Measurements from ENCODE around the gene COPS6. TPM values are rescaled to one million over a fixed set of nuclear protein-coding genes. Genes with fewer than 3 reads are reported as not detected.

The COPS6 gene
- total RNA-seq, 1 experiment from 2014 or later, result 182 TPM

DNA sequence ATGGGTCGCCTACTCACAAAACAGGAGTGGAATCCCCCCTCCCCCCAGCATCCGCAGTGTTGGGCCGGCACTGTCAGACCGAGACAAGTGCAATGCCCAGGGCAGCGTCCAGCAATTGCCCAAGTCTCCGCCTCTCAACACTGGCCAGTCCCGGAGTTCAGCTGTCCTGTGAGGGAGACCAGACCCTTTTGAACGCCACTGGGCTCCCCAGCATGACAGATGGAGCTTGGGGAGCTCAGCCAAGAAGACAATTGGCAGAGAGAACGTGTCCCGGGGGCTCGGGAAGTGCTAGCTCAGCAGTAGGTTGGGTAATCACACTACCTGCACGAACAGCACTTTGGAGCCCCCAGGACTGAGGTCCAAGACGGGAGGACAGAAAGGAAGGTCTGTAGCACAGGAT, 4.7 kb downstream of the COPS6 start:
- intact Hi-C loops (cut with micrococcal nuclease; ENCODE audit: unreplicated experiment), result no loop called here
- POLR2A ChIA-PET, result no interaction called here
- Histone ChIP-seq H3K27me3 (ENCODE audit: control insufficient read depth, insufficient read depth, low read length) (no peaks in the 10 kb centered on the region), H3K4me1 (ENCODE audit: control insufficient read depth, insufficient read depth, low read length) (peaks cover 23% of the 10 kb centered on the region), H3K27ac (ENCODE audit: low read length) (peak overlapping the region; percentile 52; the same call in 1 of the 2 replicates), H3K9me3 (ENCODE audit: control insufficient read depth, insufficient read depth, low read depth, low read length) (no peaks in the 10 kb centered on the region), H3K4me3 (ENCODE audit: low read depth in 2 of 2, low read length in 2 of 2) (no peak overlapping the region), H3K36me3 (ENCODE audit: control insufficient read depth, insufficient read depth, low read length) (peaks cover 41% of the 10 kb centered on the region)
- DNase-seq (ENCODE audit: low read depth, low spot score) (no peak), ATAC-seq (peak; percentile 23)
- TF ChIP-seq TCF7L2 (IDR thresholded peaks at IDR 0.05; ENCODE audit: low read depth, low read length) (no peak), POLR2AphosphoS5 (IDR thresholded peaks at IDR 0.05; ENCODE audit: low read depth, low read length) (no peak), SIN3A (IDR thresholded peaks at IDR 0.05; ENCODE audit: borderline replicate concordance, insufficient read depth, low read depth, low read length) (no peak)
- TF ChIP-seq, protein P1, sequence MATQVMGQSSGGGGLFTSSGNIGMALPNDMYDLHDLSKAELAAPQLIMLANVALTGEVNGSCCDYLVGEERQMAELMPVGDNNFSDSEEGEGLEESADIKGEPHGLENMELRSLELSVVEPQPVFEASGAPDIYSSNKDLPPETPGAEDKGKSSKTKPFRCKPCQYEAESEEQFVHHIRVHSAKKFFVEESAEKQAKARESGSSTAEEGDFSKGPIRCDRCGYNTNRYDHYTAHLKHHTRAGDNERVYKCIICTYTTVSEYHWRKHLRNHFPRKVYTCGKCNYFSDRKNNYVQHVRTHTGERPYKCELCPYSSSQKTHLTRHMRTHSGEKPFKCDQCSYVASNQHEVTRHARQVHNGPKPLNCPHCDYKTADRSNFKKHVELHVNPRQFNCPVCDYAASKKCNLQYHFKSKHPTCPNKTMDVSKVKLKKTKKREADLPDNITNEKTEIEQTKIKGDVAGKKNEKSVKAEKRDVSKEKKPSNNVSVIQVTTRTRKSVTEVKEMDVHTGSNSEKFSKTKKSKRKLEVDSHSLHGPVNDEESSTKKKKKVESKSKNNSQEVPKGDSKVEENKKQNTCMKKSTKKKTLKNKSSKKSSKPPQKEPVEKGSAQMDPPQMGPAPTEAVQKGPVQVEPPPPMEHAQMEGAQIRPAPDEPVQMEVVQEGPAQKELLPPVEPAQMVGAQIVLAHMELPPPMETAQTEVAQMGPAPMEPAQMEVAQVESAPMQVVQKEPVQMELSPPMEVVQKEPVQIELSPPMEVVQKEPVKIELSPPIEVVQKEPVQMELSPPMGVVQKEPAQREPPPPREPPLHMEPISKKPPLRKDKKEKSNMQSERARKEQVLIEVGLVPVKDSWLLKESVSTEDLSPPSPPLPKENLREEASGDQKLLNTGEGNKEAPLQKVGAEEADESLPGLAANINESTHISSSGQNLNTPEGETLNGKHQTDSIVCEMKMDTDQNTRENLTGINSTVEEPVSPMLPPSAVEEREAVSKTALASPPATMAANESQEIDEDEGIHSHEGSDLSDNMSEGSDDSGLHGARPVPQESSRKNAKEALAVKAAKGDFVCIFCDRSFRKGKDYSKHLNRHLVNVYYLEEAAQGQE (IDR thresholded peaks at IDR 0.05; ENCODE audit: insufficient read depth in 1 of 2, low read depth in 2 of 2, low read length in 1 of 2), result no peak
- TF ChIP-seq, protein P2, sequence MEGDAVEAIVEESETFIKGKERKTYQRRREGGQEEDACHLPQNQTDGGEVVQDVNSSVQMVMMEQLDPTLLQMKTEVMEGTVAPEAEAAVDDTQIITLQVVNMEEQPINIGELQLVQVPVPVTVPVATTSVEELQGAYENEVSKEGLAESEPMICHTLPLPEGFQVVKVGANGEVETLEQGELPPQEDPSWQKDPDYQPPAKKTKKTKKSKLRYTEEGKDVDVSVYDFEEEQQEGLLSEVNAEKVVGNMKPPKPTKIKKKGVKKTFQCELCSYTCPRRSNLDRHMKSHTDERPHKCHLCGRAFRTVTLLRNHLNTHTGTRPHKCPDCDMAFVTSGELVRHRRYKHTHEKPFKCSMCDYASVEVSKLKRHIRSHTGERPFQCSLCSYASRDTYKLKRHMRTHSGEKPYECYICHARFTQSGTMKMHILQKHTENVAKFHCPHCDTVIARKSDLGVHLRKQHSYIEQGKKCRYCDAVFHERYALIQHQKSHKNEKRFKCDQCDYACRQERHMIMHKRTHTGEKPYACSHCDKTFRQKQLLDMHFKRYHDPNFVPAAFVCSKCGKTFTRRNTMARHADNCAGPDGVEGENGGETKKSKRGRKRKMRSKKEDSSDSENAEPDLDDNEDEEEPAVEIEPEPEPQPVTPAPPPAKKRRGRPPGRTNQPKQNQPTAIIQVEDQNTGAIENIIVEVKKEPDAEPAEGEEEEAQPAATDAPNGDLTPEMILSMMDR (IDR thresholded peaks at IDR 0.05), result no peak
- BruUV-seq (replicated peaks), result no TSS peak
- in situ Hi-C loops (cut with HindIII; ENCODE audit: low pct_unique_long_range_greater_than_20kb, low sequenced_read_pairs), result no loop called here
- CTCF ChIA-PET, result no interaction called here

DNA sequence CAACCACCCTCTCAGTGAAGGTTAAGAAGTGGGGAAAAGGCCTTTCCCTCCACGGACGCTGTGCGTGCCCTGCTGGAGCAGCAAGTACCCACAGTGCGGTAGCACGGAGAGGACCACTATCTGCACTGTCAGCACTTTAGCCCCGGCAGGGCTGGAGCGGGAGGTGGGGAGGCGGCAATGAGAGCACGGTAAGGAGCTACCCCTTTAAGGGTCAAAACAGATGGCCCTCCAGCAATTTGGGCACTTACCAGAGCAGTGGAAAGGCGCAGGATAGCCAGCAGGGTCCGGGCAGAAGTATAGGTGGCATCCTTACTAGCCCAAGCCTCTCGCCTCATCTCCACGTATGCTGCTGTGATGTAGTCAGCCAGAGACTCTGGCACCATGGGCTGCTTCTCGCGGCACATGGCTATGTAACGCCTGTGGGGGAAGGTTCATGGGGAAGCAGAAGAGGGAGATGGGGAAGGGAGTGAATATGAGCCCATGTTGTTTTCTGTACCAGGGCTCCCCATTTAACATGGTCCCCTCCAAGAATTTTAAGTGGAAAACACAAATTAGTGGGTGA, 5.2 kb downstream of the COPS6 start:
- Histone ChIP-seq H3K4me1 (ENCODE audit: control insufficient read depth, insufficient read depth, low read length) (peaks cover 23% of the 10 kb centered on the region), H3K36me3 (ENCODE audit: control insufficient read depth, insufficient read depth, low read length) (peaks cover 46% of the 10 kb centered on the region), H3K27ac (ENCODE audit: low read length) (peak overlapping the region; percentile 52; the same call in 1 of the 2 replicates), H3K27me3 (ENCODE audit: control insufficient read depth, insufficient read depth, low read length) (no peaks in the 10 kb centered on the region), H3K9me3 (ENCODE audit: control insufficient read depth, insufficient read depth, low read depth, low read length) (no peaks in the 10 kb centered on the region), H3K4me3 (ENCODE audit: low read depth in 2 of 2, low read length in 2 of 2) (no peak overlapping the region)
- in situ Hi-C loops (cut with HindIII; ENCODE audit: low pct_unique_long_range_greater_than_20kb, low sequenced_read_pairs), result no loop called here
- ATAC-seq (peak; percentile 19; the same call in 1 of the 2 replicates), DNase-seq (ENCODE audit: low read depth, low spot score) (no peak)
- intact Hi-C loops (cut with micrococcal nuclease; ENCODE audit: unreplicated experiment), result no loop called here
- BruUV-seq (replicated peaks), result no TSS peak
- ChIA-PET CTCF (no interaction called here), POLR2A (no interaction called here)
- TF ChIP-seq TCF7L2 (IDR thresholded peaks at IDR 0.05; ENCODE audit: low read depth, low read length), result no peak
- TF ChIP-seq, protein P2 (IDR thresholded peaks at IDR 0.05), result no peak
- TF ChIP-seq POLR2AphosphoS5 (IDR thresholded peaks at IDR 0.05; ENCODE audit: low read depth, low read length), result peak; percentile 48; the same call in 1 of the 2 replicates
- TF ChIP-seq, protein P1 (IDR thresholded peaks at IDR 0.05; ENCODE audit: insufficient read depth in 1 of 2, low read depth in 2 of 2, low read length in 1 of 2), result no peak
- TF ChIP-seq SIN3A (IDR thresholded peaks at IDR 0.05; ENCODE audit: borderline replicate concordance, insufficient read depth, low read depth, low read length), result no peak
